HG03558 (cell line): ENCODE results near the gene THRAP3.

Source experiments
- ATAC-seq: cut with Tn5 transposase; IDR thresholded peaks from one replicate; pipeline ENCODE4 v1.9.1; 2021; ENCODE audit warnings: moderate number of reproducible peaks; ENCODE audit not compliant: unreplicated experiment; ENCODE audit errors: extremely low read depth

THRAP3 gene

DNA sequence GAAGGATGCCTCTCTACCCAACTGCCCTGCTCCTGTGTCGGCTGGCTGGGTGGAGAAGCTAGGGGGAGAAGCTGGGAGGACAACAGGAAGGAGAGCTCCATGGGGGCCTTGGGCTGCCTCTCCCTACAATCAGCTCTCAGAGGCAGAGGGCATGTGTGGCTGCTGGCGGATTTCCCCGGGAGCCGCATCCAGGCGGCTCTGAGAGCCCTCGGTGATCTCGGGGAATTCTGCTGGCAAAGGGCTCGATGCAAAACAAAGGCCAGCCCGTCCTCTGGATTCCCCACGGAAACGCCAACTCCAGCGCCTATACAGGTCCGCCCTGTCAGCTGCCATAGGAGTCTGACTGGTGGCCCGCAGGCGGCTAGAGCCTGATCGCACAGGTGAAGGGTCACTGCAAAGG lies 125.6 kb downstream of the THRAP3 start:
- ATAC-seq: no peak

DNA sequence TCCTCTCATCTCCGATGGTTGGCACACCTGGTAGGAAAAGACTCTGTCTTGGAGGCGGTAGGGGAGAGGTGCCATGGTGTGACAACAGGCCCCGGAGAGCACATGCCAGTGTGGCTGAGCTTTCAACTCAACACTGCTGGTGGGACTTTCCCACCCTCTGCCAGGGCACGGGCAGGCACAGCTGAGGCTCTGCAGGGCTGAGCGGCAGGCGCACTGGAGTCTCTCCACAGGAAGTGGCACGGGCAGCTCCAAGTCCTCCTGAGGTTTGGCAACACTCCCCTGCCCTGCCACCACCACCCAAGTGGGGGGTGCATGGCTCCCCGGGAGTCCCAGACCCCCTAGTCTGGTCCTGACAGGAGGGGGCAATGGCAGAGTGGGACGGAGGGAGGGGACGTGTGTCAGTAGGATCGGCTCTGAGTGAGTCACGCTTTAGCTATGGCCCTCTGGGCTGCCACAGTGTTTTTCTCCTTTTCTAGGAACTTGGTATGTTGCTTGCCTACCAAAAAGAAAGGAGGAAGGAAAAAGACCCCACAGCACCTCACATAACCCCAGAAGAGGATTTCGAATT lies 126.5 kb downstream of the THRAP3 start:
- ATAC-seq: no peak

DNA sequence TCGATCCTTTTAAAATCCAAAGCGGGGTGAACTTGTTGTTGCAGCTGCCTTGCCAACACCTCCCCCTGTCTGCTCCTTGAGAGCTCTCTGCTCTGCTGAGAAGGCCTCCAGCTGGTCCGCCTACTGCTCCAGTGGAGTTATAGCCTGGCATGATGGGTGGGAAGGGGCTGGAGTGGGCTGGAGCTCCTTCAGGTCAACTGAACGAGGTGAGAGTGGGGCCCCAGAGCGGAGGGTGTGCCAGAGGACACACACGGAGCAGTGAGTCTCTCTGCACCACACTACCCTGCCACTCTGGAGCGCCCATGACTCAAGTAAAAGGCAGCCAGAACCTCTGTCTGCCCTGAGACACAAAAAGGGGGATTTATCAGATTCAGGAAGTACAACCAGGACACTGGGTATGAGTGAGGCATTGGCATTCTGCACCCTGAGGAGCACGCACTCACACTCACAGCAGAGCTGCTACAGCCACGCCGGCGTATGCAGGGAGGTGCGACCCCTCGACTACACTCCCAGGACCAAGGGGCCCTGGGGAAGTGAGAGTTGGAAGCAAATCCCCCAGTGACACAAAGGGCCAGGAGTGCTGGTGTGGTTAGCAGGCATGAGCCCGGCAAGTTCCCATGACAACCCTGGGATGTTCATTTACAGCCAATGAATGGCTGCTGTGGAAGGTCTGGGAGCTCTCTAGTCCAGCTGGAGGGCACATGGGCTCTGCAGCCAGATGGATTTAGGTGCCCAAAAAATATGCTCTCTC lies 127.2 kb downstream of the THRAP3 start:
- ATAC-seq: no peak

DNA sequence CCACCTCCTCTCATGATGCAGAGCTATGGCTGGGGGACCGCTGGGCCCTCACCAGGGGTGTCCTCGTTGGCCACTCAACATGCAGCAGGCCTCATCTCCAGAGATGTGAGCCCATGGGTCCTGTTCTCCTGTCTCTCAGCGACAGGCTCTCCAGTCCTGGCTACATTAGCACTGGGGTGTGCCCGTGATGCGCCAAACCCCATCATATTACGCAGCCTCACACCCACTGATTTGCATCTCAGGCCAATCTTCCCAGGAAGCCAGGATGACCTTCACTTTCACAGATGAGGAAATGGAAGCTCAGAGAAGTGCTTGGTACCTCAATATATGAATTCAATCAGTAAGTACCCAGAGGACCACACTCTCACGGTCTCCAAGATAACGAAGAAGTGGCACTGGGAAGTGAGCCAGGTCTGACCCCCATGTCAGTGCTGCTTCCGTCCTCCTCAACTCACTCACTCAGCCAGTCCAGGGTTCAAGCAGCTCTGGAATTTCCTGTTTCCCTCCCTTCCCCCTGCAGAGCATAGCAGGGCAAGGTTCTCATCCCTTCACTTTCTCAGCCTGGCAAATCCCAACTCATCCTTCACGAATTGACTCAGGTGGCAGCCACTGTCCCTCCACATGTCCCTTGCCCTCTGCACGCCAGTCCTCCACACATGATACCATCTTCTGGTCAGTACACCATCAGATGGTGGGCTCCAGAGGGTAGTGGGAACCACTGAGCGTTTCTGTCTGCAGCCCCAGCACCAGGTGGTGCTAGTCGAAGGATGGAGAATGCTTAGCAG lies 128.1 kb downstream of the THRAP3 start:
- no peak for ATAC-seq

DNA sequence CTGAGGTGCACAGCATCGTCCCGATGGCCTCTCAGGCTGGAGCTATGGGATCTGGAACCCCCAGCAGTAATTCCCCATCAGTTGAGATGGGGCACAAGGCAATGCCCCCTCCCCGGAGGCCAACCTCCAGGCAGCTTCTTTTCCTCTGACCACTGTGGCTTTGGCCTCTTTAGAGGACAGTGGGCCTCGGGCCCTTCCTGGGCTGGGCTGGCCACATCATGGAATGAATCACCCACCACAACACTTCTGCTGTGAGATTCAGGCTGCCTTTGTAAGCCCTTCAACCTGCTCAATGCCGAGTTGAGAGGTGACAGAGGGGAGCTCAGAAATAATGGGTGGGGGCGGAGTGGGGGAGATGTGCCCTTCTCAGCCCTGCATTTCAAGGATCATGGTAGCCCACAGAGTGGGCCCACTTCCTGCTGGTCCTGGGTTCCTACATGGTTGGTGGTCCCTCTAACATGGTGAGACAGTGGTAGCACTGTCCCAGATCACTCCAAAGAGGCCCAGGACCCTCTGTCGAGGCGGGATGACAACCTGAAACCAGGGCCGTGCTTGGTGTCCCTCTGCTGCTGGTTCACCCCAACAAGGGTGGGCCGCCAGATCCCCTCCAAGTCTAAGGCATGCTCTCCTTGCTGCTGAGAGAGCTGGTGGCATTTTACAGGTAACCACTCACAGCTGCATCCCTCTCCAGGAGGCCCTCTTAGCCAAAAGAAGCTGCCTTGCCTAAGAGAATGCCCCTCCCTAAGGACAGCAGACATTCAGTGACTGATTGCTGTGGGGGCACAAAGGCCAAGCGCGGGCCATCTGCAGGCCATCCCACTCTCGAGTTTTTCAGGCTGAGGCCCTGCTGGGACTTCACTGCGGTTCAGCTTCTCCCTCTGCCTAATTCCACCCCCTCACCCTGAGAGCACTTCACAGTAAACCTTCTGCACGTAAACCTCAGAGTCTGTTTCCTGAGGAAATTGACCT lies 129.0 kb downstream of the THRAP3 start:
- no peak for ATAC-seq

DNA sequence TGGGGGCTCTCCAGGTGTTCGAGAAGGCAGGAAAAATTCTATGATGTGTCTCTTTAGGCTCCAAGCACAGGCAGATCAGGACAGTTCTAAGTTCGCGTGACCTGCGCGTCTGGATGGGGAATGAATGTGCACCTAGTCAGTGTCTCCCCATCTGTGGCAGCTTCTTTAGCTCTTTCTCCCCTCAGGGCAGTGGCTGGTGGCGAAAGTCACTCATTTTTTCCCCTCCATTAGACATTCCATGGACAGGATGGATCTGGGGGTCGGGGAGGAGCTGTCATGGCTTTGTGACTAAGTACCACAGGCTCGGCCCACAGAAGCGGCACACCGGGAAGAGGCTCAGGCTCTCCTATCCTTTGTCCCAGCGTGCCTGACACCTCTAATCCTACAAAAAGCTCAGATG lies 130.2 kb downstream of the THRAP3 start:
- no peak for ATAC-seq
